Measurements from ENCODE around the gene SEMA3D. TPM values are rescaled to one million over a fixed set of nuclear protein-coding genes. Genes with fewer than 3 reads are reported as not detected.
"Not testable (repeated sequence)": the region's sequence is repeated elsewhere in the genome, so short reads cannot be mapped to it uniquely, and the experiment has no call there.

SEMA3D gene
- total RNA-seq, 1 donor from 2014 or later = 0.35 TPM

GRCh38 chr7:85000735-85001350, 186.0 kb downstream of the SEMA3D start:
- DNase-seq (ENCODE audit: low read depth) = no peak
- TF ChIP-seq CTCF (conservative IDR thresholded peaks at IDR 0.05; ENCODE audit: low read depth, low read length) = no peak
- no peak overlapping the region for H3K4me3 ChIP-seq (ENCODE audit: low read depth, low read length)

- no peak for DNase-seq (ENCODE audit: low read depth)
- no peak overlapping the region for H3K4me3 ChIP-seq (ENCODE audit: low read depth, low read length)
- TF ChIP-seq CTCF (conservative IDR thresholded peaks at IDR 0.05; ENCODE audit: low read depth, low read length) = no peak
These were observed 187.4 kb downstream of the SEMA3D start for GRCh38 chr7:84999450-84999849.

GRCh38 chr7:84998665-84999064, 188.2 kb downstream of the SEMA3D start:
- no peak for DNase-seq (ENCODE audit: low read depth)
- no peak for TF ChIP-seq CTCF (conservative IDR thresholded peaks at IDR 0.05; ENCODE audit: low read depth, low read length)
- H3K4me3 ChIP-seq (ENCODE audit: low read depth, low read length) = no peak overlapping the region

- TF ChIP-seq CTCF (conservative IDR thresholded peaks at IDR 0.05; ENCODE audit: low read depth, low read length) = no peak
- no peak for DNase-seq (ENCODE audit: low read depth)
- no peak overlapping the region for H3K4me3 ChIP-seq (ENCODE audit: low read depth, low read length)
These were observed 189.2 kb downstream of the SEMA3D start for GRCh38 chr7:84997626-84998025.

- not testable (repeated sequence) for DNase-seq (ENCODE audit: low read depth); H3K4me3 ChIP-seq (ENCODE audit: low read depth, low read length)
These were observed 193.9 kb downstream of the SEMA3D start for GRCh38 chr7:84992954-84993353.

GRCh38 chr7:84985073-84985784, 201.6 kb downstream of the SEMA3D start:
- no peak overlapping the region for H3K4me3 ChIP-seq (ENCODE audit: low read depth, low read length)
- TF ChIP-seq CTCF (conservative IDR thresholded peaks at IDR 0.05; ENCODE audit: low read depth, low read length) = no peak
- no peak for DNase-seq (ENCODE audit: low read depth)

GRCh38 chr7:84982199-84982598, 204.7 kb downstream of the SEMA3D start:
- no peak for TF ChIP-seq CTCF (conservative IDR thresholded peaks at IDR 0.05; ENCODE audit: low read depth, low read length)
- DNase-seq (ENCODE audit: low read depth) = no peak
- H3K4me3 ChIP-seq (ENCODE audit: low read depth, low read length) = no peak overlapping the region

Measured in epithelial cell of proximal tubule (primary cell).